ENCODE measurements around the gene CAPZB. TPM values are rescaled to one million over a fixed set of nuclear protein-coding genes. Genes with fewer than 3 reads are reported as not detected.

CAPZB gene
- total RNA-seq, 4 donors from 2014 or later: 107 to 210 (median 119) TPM

DNA sequence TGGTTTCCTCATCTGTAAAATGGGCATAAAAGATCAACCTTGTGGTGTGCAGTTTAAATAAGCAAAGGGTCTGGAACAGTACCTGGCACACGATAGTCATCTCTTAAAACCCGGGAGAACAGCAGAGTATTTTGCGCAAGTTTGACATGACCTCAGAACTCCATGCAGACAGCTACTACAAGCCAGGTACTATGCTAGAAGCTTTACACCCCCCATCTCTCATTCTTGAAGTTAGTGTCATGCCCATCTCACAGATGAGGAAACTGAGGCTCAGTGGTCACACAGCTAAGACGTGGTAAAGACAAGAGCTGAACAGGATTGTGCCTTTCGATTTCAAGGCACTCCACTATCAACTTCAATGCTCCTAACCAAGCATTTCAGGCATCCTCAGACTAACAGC, 78.7 kb downstream of the CAPZB start:
- no peak for TF ChIP-seq POLR2A (IDR thresholded peaks at IDR 0.05)
- TF ChIP-seq, protein P1, sequence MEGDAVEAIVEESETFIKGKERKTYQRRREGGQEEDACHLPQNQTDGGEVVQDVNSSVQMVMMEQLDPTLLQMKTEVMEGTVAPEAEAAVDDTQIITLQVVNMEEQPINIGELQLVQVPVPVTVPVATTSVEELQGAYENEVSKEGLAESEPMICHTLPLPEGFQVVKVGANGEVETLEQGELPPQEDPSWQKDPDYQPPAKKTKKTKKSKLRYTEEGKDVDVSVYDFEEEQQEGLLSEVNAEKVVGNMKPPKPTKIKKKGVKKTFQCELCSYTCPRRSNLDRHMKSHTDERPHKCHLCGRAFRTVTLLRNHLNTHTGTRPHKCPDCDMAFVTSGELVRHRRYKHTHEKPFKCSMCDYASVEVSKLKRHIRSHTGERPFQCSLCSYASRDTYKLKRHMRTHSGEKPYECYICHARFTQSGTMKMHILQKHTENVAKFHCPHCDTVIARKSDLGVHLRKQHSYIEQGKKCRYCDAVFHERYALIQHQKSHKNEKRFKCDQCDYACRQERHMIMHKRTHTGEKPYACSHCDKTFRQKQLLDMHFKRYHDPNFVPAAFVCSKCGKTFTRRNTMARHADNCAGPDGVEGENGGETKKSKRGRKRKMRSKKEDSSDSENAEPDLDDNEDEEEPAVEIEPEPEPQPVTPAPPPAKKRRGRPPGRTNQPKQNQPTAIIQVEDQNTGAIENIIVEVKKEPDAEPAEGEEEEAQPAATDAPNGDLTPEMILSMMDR (IDR thresholded peaks at IDR 0.05): no peak
- H3K27me3 ChIP-seq: no peaks in the 10 kb centered on the region
- peaks cover 0 to 12% (median 0%) of the 10 kb centered on the region in 3 donors for H3K36me3 ChIP-seq
- DNase-seq: no peak
- no peaks in the 10 kb centered on the region for H3K9me3 ChIP-seq
- peaks cover 0 to 49% (median 2%) of the 10 kb centered on the region in 4 donors for H3K4me1 ChIP-seq
- no peak overlapping the region for H3K4me3 ChIP-seq
- H3K27ac ChIP-seq: peak overlapping the region in 3 of 4 donors; percentile 29 to 66 (median 45)

DNA sequence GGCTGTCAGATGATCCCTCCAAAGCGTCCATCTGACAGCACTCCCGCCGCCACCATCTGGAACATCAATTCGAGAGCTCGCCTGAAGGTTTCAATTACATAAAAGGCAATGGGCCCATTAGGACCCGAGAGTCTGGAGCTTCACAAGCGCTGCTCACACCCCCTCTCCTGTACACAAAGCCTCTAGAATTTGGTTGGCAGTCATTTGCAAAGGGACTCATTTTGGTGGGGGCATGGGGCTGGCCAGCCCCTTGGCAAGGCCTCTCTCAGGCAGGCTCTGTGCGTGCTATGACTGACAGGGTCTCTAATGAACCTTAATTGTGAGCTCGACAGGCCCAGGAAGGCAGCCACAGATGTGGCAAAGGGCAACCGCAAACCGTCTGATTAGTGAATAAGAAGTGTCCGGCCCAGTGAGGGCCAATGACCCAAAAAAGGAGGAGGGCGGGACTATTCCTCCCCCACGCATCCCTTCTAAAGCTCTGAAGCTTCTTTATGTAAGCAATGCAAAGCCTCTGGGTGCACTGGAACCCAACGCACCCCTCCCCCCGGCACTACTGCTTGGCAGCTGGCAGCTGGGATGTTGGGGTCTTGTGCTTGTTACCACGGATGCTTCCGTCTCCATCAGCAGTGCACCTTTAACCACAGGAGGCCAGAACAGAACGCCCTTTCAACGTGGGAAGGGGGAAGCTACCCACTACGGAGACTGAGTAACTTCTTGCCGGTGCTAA, 79.4 kb downstream of the CAPZB start:
- DNase-seq: no peak
- TF ChIP-seq, protein P1 (IDR thresholded peaks at IDR 0.05): no peak
- no peak for TF ChIP-seq POLR2A (IDR thresholded peaks at IDR 0.05)
- H3K4me3 ChIP-seq: no peak overlapping the region
- H3K9me3 ChIP-seq: no peaks in the 10 kb centered on the region
- H3K27me3 ChIP-seq: no peaks in the 10 kb centered on the region
- H3K36me3 ChIP-seq: peaks cover 0 to 12% (median 0%) of the 10 kb centered on the region in 3 donors
- peak overlapping the region in 3 of 4 donors; percentile 29 to 66 (median 45) for H3K27ac ChIP-seq
- H3K4me1 ChIP-seq: peaks cover 0 to 57% (median 0%) of the 10 kb centered on the region in 4 donors

DNA sequence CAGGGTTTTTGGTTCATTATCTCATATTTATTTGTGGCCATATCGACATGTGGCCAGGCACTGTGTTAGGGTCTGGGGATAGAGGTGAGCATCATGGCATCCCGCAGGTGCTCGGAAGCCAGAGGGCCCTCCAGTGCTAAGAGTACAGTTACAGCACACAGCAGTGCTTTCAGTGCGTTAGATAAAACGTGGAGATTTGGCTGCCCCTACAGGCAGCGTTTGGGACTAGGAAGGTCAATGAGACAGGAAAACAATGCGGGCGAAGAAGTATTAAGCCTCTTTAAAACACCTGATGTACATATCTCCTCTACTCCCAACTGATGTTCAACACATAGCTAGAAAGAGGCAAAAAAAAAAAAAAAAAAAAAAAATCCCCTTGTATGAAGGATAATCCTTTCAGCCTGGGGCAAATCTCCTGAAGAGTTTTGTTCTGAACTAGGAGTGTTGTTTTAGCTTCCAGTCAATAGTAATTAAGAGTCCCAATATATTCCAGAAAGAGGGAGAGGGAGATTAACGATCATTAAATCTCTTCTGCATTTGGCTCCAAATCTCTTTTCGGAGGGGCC, 80.1 kb downstream of the CAPZB start:
- Histone ChIP-seq H3K36me3 (peaks cover 0 to 12% (median 0%) of the 10 kb centered on the region in 3 donors), H3K4me1 (peaks cover 0 to 63% (median 0%) of the 10 kb centered on the region in 4 donors), H3K27me3 (no peaks in the 10 kb centered on the region), H3K9me3 (no peaks in the 10 kb centered on the region), H3K27ac (peak overlapping the region in 3 of 4 donors; percentile 8 to 66 (median 53)), H3K4me3 (no peak overlapping the region)
- no peak for DNase-seq
- no peak for TF ChIP-seq POLR2A (IDR thresholded peaks at IDR 0.05)
- TF ChIP-seq, protein P1 (IDR thresholded peaks at IDR 0.05): peak in 1 of 6 experiments; percentile 8

- TF ChIP-seq, protein P1 (IDR thresholded peaks at IDR 0.05): no peak
- no peak for TF ChIP-seq POLR2A (IDR thresholded peaks at IDR 0.05)
- no peak overlapping the region for H3K4me3 ChIP-seq
- no peaks in the 10 kb centered on the region for H3K27me3 ChIP-seq
- H3K9me3 ChIP-seq: no peaks in the 10 kb centered on the region
- peaks cover 0 to 68% (median 0%) of the 10 kb centered on the region in 4 donors for H3K4me1 ChIP-seq
- no peak for DNase-seq
- H3K36me3 ChIP-seq: peaks cover 0 to 12% (median 0%) of the 10 kb centered on the region in 3 donors
- peak overlapping the region in 2 of 4 donors; percentile 53 to 66 for H3K27ac ChIP-seq
Measured at GRCh38 chr1:19404748-19405147, 80.6 kb downstream of the CAPZB start.

GRCh38 chr1:19403256-19403655, 82.1 kb downstream of the CAPZB start:
- H3K4me3 ChIP-seq: no peak overlapping the region
- no peak for TF ChIP-seq POLR2A (IDR thresholded peaks at IDR 0.05)
- TF ChIP-seq, protein P1 (IDR thresholded peaks at IDR 0.05): no peak
- no peak for DNase-seq
- H3K27ac ChIP-seq: peak overlapping the region in 1 of 4 donors; percentile 50
- H3K4me1 ChIP-seq: peaks cover 0 to 62% (median 0%) of the 10 kb centered on the region in 4 donors
- no peaks in the 10 kb centered on the region for H3K9me3 ChIP-seq
- H3K36me3 ChIP-seq: peaks cover 0 to 7% (median 0%) of the 10 kb centered on the region in 3 donors
- no peaks in the 10 kb centered on the region for H3K27me3 ChIP-seq
